ENCODE data around the gene PNPO.

Gene PNPO

GRCh38 chr17:47975823-47976205, 34.4 kb downstream of the PNPO start:
- Histone ChIP-seq H4K20me1 (ENCODE audit: low read depth, low read length) (no peaks in the 10 kb centered on the region), H3K9me3 (ENCODE audit: insufficient read depth, low read length) (no peaks in the 10 kb centered on the region), H3K9me2 (replicated peaks; ENCODE audit: insufficient read depth, low read length) (no peaks in the 10 kb centered on the region), H2AFZ (ENCODE audit: low read depth, low read length, severe bottlenecking) (no peak overlapping the region), H3F3A (ENCODE audit: insufficient read depth) (0 out of 2 replicates have a peak, but pooled peaks cover 3% of the 10 kb centered on the region), H3K4me2 (ENCODE audit: low read depth, low read length, poor library complexity, severe bottlenecking) (no peak overlapping the region), H3K36me3 (ENCODE audit: low read length) (peaks cover 7% of the 10 kb centered on the region; the same call in 1 of the 2 replicates), H3K27me3 (ENCODE audit: low read length) (no peaks in the 10 kb centered on the region), H3K79me2 (ENCODE audit: insufficient read depth, low read length) (peaks cover 19% of the 10 kb centered on the region), H3K4me3 (ENCODE audit: insufficient read depth, low read length, poor library complexity, severe bottlenecking) (no peak overlapping the region), H3K27ac (ENCODE audit: low read depth, low read length) (no peak overlapping the region), H3K9ac (ENCODE audit: low read length) (no peak overlapping the region)
- TF ChIP-seq EZH2phosphoT487 (conservative IDR thresholded peaks at IDR 0.05; ENCODE audit: low read length) = no peak

- H2AFZ ChIP-seq (ENCODE audit: low read depth, low read length, severe bottlenecking) = no peak overlapping the region
- no peaks in the 10 kb centered on the region for H3K9me2 ChIP-seq (replicated peaks; ENCODE audit: insufficient read depth, low read length)
- no peaks in the 10 kb centered on the region for H4K20me1 ChIP-seq (ENCODE audit: low read depth, low read length)
- no peaks in the 10 kb centered on the region for H3K79me2 ChIP-seq (ENCODE audit: insufficient read depth, low read length)
- H3K36me3 ChIP-seq (ENCODE audit: low read length) = peaks cover 7% of the 10 kb centered on the region; the same call in 1 of the 2 replicates
- no peak overlapping the region for H3K4me2 ChIP-seq (ENCODE audit: low read depth, low read length, poor library complexity, severe bottlenecking)
- no peak overlapping the region for H3K9ac ChIP-seq (ENCODE audit: low read length)
- H3K27ac ChIP-seq (ENCODE audit: low read depth, low read length) = no peak overlapping the region
- 0 out of 2 replicates have a peak, but pooled peaks cover 3% of the 10 kb centered on the region for H3F3A ChIP-seq (ENCODE audit: insufficient read depth)
- no peaks in the 10 kb centered on the region for H3K27me3 ChIP-seq (ENCODE audit: low read length)
- no peaks in the 10 kb centered on the region for H3K9me3 ChIP-seq (ENCODE audit: insufficient read depth, low read length)
- H3K4me3 ChIP-seq (ENCODE audit: insufficient read depth, low read length, poor library complexity, severe bottlenecking) = no peak overlapping the region
- no peak for TF ChIP-seq EZH2phosphoT487 (conservative IDR thresholded peaks at IDR 0.05; ENCODE audit: low read length)
- TF ChIP-seq, protein P1, sequence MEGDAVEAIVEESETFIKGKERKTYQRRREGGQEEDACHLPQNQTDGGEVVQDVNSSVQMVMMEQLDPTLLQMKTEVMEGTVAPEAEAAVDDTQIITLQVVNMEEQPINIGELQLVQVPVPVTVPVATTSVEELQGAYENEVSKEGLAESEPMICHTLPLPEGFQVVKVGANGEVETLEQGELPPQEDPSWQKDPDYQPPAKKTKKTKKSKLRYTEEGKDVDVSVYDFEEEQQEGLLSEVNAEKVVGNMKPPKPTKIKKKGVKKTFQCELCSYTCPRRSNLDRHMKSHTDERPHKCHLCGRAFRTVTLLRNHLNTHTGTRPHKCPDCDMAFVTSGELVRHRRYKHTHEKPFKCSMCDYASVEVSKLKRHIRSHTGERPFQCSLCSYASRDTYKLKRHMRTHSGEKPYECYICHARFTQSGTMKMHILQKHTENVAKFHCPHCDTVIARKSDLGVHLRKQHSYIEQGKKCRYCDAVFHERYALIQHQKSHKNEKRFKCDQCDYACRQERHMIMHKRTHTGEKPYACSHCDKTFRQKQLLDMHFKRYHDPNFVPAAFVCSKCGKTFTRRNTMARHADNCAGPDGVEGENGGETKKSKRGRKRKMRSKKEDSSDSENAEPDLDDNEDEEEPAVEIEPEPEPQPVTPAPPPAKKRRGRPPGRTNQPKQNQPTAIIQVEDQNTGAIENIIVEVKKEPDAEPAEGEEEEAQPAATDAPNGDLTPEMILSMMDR (IDR thresholded peaks at IDR 0.05; ENCODE audit: insufficient read depth, low read length, poor library complexity, severe bottlenecking) = peak; percentile 52
These were observed 37.0 kb downstream of the PNPO start for GRCh38 chr17:47978324-47978723.

DNA sequence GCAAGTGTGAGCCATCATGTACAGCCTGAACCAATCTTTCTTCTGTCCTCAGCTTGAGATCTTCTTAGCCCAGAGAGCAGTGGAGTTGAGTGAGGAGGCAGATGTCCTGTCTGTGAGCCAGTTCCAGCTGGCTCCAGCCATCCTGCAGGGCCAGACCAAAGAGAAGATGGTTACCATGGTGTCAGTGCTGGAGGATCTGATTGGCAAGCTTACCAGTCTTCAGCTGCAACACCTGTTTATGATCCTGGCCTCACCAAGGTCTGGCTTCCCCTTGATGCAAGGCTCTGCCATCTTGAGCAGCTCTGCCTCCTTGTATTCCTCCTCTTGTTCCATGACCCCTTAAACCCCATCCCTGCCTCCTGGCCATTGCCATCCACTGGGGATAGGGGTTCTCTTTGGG, 39.2 kb downstream of the PNPO start:
- TF ChIP-seq, protein P1 (IDR thresholded peaks at IDR 0.05; ENCODE audit: insufficient read depth, low read length, poor library complexity, severe bottlenecking) = no peak
- no peak for TF ChIP-seq EZH2phosphoT487 (conservative IDR thresholded peaks at IDR 0.05; ENCODE audit: low read length)
- Histone ChIP-seq H3K27ac (ENCODE audit: low read depth, low read length) (no peak overlapping the region), H3K9me2 (replicated peaks; ENCODE audit: insufficient read depth, low read length) (no peaks in the 10 kb centered on the region), H3K36me3 (ENCODE audit: low read length) (peaks cover 7% of the 10 kb centered on the region; the same call in 1 of the 2 replicates), H3K9me3 (ENCODE audit: insufficient read depth, low read length) (no peaks in the 10 kb centered on the region), H3K9ac (ENCODE audit: low read length) (no peak overlapping the region), H3K27me3 (ENCODE audit: low read length) (no peaks in the 10 kb centered on the region), H3F3A (ENCODE audit: insufficient read depth) (no peaks in the 10 kb centered on the region), H3K79me2 (ENCODE audit: insufficient read depth, low read length) (no peaks in the 10 kb centered on the region), H2AFZ (ENCODE audit: low read depth, low read length, severe bottlenecking) (no peak overlapping the region), H3K4me3 (ENCODE audit: insufficient read depth, low read length, poor library complexity, severe bottlenecking) (no peak overlapping the region), H4K20me1 (ENCODE audit: low read depth, low read length) (no peaks in the 10 kb centered on the region), H3K4me2 (ENCODE audit: low read depth, low read length, poor library complexity, severe bottlenecking) (no peak overlapping the region)

GRCh38 chr17:47981462-47981861, 40.1 kb downstream of the PNPO start:
- Histone ChIP-seq H3K9ac (ENCODE audit: low read length) (no peak overlapping the region), H3F3A (ENCODE audit: insufficient read depth) (no peaks in the 10 kb centered on the region), H2AFZ (ENCODE audit: low read depth, low read length, severe bottlenecking) (no peak overlapping the region), H3K79me2 (ENCODE audit: insufficient read depth, low read length) (no peaks in the 10 kb centered on the region), H3K4me2 (ENCODE audit: low read depth, low read length, poor library complexity, severe bottlenecking) (no peak overlapping the region), H4K20me1 (ENCODE audit: low read depth, low read length) (no peaks in the 10 kb centered on the region), H3K9me3 (ENCODE audit: insufficient read depth, low read length) (no peaks in the 10 kb centered on the region), H3K36me3 (ENCODE audit: low read length) (peaks cover 7% of the 10 kb centered on the region; the same call in 1 of the 2 replicates), H3K27me3 (ENCODE audit: low read length) (no peaks in the 10 kb centered on the region), H3K27ac (ENCODE audit: low read depth, low read length) (no peak overlapping the region), H3K4me3 (ENCODE audit: insufficient read depth, low read length, poor library complexity, severe bottlenecking) (no peak overlapping the region), H3K9me2 (replicated peaks; ENCODE audit: insufficient read depth, low read length) (no peaks in the 10 kb centered on the region)
- TF ChIP-seq EZH2phosphoT487 (conservative IDR thresholded peaks at IDR 0.05; ENCODE audit: low read length) = no peak
- TF ChIP-seq, protein P1 (IDR thresholded peaks at IDR 0.05; ENCODE audit: insufficient read depth, low read length, poor library complexity, severe bottlenecking) = no peak

All from SU-DHL-6 (cell line).